ENCODE measurements around the gene TBC1D5. TPM values are rescaled to one million over a fixed set of nuclear protein-coding genes. Genes with fewer than 3 reads are reported as not detected.
A peak's percentile ranks its signal among the peaks of the same experiment; 100 is the strongest.

The TBC1D5 gene
- total RNA-seq, 2 donors from 2014 or later: 68.8 to 77.7 TPM

- DNase-seq: no peak
- Mint-ChIP-seq H3K4me1 (no peaks in the 10 kb centered on the region), H3K27ac (peak overlapping the region; percentile 35), H3K36me3 (ENCODE audit: low read depth) (no peaks in the 10 kb centered on the region), H3K9me3 (peaks cover 2% of the 10 kb centered on the region), H3K4me3 (no peak overlapping the region), H3K27me3 (ENCODE audit: insufficient read depth) (peaks cover 5% of the 10 kb centered on the region)
- 76 to 80% methylated on average over 5 to 10 of the region's 10 CpGs for WGBS, 2 experiments (ENCODE audit: insufficient coverage in 1 of 2, insufficient read length in 1 of 2)
- Histone ChIP-seq H3K4me1 (ENCODE audit: control insufficient read depth, insufficient read depth, low read length) (no peaks in the 10 kb centered on the region), H3K4me3 (ENCODE audit: low read length) (no peak overlapping the region), H3K36me3 (ENCODE audit: control insufficient read depth, insufficient read depth, low read length) (no peaks in the 10 kb centered on the region), H3K27ac (ENCODE audit: low read depth, low read length) (no peak overlapping the region), H3K9me3 (ENCODE audit: control insufficient read depth, low read length) (no peaks in the 10 kb centered on the region), H3K9ac (ENCODE audit: extremely low read depth, low read length, poor library complexity, severe bottlenecking) (no peak overlapping the region), H3K27me3 (ENCODE audit: control insufficient read depth, insufficient read depth, low read length, poor library complexity, severe bottlenecking) (no peaks in the 10 kb centered on the region)
- TF ChIP-seq CTCF (conservative IDR thresholded peaks at IDR 0.05): no peak
Observed at GRCh38 chr3:17143893-17144664, 598.4 kb downstream of the TBC1D5 start.

- no peak for TF ChIP-seq CTCF (conservative IDR thresholded peaks at IDR 0.05)
- no peaks in the 10 kb centered on the region for H3K4me1 ChIP-seq (ENCODE audit: control insufficient read depth, insufficient read depth, low read length)
- H3K27ac Mint-ChIP-seq: no peak overlapping the region
- H3K4me3 Mint-ChIP-seq: no peak overlapping the region
- no peak for DNase-seq
- no peaks in the 10 kb centered on the region for H3K36me3 Mint-ChIP-seq (ENCODE audit: low read depth)
- no peak overlapping the region for H3K4me3 ChIP-seq (ENCODE audit: low read length)
- H3K9me3 ChIP-seq (ENCODE audit: control insufficient read depth, low read length): no peaks in the 10 kb centered on the region
- peaks cover 2% of the 10 kb centered on the region for H3K9me3 Mint-ChIP-seq
- no peak overlapping the region for H3K9ac ChIP-seq (ENCODE audit: extremely low read depth, low read length, poor library complexity, severe bottlenecking)
- WGBS, 2 experiments (ENCODE audit: insufficient coverage in 1 of 2, insufficient read length in 1 of 2): 95 to 100% methylated on average over 6 to 10 of the region's 10 CpGs
- H3K36me3 ChIP-seq (ENCODE audit: control insufficient read depth, insufficient read depth, low read length): no peaks in the 10 kb centered on the region
- no peaks in the 10 kb centered on the region for H3K27me3 ChIP-seq (ENCODE audit: control insufficient read depth, insufficient read depth, low read length, poor library complexity, severe bottlenecking)
- no peak overlapping the region for H3K27ac ChIP-seq (ENCODE audit: low read depth, low read length)
- peaks cover 6% of the 10 kb centered on the region for H3K27me3 Mint-ChIP-seq (ENCODE audit: insufficient read depth)
- H3K4me1 Mint-ChIP-seq: no peaks in the 10 kb centered on the region
Observed at GRCh38 chr3:17142516-17142915, 599.9 kb downstream of the TBC1D5 start.

GRCh38 chr3:17141699-17142098 is 600.7 kb downstream of the TBC1D5 start:
- H3K27ac ChIP-seq (ENCODE audit: low read depth, low read length): no peak overlapping the region
- no peak overlapping the region for H3K4me3 ChIP-seq (ENCODE audit: low read length)
- no peaks in the 10 kb centered on the region for H3K36me3 ChIP-seq (ENCODE audit: control insufficient read depth, insufficient read depth, low read length)
- H3K27me3 ChIP-seq (ENCODE audit: control insufficient read depth, insufficient read depth, low read length, poor library complexity, severe bottlenecking): no peaks in the 10 kb centered on the region
- Mint-ChIP-seq H3K27ac (no peak overlapping the region), H3K4me1 (no peaks in the 10 kb centered on the region), H3K9me3 (peaks cover 2% of the 10 kb centered on the region), H3K27me3 (ENCODE audit: insufficient read depth) (peaks cover 6% of the 10 kb centered on the region), H3K36me3 (ENCODE audit: low read depth) (no peaks in the 10 kb centered on the region), H3K4me3 (no peak overlapping the region)
- 94 to 100% methylated on average over 2 to 3 of the region's 4 CpGs for WGBS, 2 experiments (ENCODE audit: insufficient coverage in 1 of 2, insufficient read length in 1 of 2)
- no peak for TF ChIP-seq CTCF (conservative IDR thresholded peaks at IDR 0.05)
- H3K9ac ChIP-seq (ENCODE audit: extremely low read depth, low read length, poor library complexity, severe bottlenecking): no peak overlapping the region
- no peaks in the 10 kb centered on the region for H3K9me3 ChIP-seq (ENCODE audit: control insufficient read depth, low read length)
- H3K4me1 ChIP-seq (ENCODE audit: control insufficient read depth, insufficient read depth, low read length): no peaks in the 10 kb centered on the region
- DNase-seq: no peak
